CD4-positive, alpha-beta T cell treated with Interleukin-17A for 4 hours (primary cell): ENCODE data around the gene MACROD2.

Experiments used
- DNase-seq: peaks from one replicate; pipeline ENCODE4 v3.0.0-alpha.2; 2020; ENCODE audit warnings: mixed read lengths

Gene MACROD2

GRCh38 chr20:15814360-15814759, 1819.0 kb downstream of the MACROD2 start:
- no peak for DNase-seq

GRCh38 chr20:15814911-15815310, 1819.6 kb downstream of the MACROD2 start:
- DNase-seq = no peak

GRCh38 chr20:15817351-15817750, 1822.0 kb downstream of the MACROD2 start:
- DNase-seq = no peak

- DNase-seq = no peak
Observed at GRCh38 chr20:15818651-15819071, 1823.3 kb downstream of the MACROD2 start.

DNA sequence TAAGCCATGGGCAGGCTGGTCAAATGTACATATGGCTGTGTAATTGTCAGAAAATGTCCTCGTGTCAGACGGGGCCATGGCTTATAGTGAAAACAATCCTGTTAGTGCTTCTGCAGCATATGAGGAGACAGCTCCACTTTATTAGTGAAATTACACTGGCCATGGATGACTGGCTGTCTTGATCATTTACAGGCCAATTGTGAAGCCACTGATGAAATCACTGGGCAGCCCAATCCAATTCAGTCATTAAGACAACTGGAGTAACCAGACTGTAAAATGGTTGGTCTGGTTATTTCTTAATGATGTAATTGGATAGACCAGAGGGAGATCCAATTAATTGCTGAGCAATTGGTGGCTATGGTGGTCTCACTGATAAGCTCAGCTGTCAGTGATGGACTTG, 1828.4 kb downstream of the MACROD2 start:
- DNase-seq = no peak

- DNase-seq = no peak
Observed at GRCh38 chr20:15827628-15828027, 1832.3 kb downstream of the MACROD2 start.

DNA sequence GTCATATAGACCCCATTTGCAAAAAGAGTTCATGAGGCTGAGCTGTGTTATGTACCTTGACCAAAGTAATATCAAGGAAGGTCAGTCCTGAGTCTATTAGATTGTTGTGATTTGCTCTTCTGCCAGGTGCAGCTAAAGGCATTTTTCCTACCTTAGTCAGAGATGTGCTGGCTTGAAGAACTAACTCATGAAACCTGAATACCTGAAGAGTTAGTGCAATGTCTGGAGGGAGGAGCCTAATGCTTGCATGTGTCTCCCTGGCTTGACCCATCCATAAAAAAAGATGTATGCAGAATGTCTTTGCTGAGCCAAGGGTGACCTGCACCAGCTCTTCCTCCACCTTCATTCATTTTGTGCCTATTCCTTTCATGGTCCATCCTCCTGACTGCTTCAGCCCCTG, 1835.9 kb downstream of the MACROD2 start:
- no peak for DNase-seq

DNA sequence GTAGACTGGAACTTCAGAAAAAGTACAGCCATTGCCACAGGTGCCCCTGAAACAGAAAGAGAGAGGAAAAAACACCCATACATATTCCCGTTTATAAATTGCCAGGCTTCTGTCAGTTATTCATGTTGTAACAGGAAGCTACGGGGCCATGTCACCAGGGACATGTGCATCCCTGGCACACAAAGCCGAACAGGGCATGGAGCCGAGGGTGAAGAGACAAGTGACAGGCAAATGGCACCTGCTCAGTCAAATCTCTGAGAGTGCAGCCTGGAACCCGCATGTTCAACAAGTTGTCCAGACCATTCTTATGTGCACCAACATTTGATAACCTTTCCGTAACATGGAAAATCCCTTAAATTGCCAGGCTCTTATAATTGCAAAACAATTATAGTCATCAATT, 1837.2 kb downstream of the MACROD2 start:
- no peak for DNase-seq

GRCh38 chr20:15834857-15835256, 1839.5 kb downstream of the MACROD2 start:
- DNase-seq = no peak

DNA sequence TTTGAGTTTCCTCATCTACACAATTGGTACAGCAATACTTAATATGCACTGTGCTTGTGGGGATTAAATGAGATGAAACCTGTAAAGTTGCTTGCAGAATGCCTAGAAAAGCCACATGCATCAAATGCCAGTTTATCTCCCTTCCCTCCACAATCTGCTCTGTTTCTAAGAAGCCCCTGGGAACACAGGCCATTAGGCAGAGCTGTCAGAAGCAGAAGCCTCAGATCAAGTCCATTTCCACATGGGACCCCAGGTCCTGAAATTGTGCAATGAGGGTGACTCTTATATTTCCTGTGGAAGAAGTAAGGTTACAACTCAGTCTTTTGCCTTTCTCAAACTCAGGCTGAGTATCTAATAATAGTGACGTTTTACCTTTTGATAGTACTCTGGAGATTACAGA, 1840.5 kb downstream of the MACROD2 start:
- no peak for DNase-seq

DNA sequence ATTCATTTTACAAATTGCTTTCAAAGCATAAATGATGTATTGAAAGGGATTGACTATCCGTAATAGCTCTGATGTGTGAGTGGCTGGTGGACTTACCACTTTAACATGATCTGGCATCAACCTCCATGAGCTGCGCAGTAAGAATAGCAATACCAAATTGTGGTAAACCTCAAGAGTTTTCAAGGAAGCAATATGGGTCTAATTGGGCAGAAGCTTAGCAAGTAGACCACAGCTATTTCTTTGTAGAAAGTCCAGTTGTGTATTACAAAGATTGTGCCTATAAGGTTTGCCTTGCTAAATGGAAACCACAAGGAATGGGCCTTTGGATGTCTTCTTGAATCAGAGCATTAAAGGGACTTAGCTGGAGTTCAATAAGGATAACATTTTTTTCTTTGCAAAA, 1841.3 kb downstream of the MACROD2 start:
- DNase-seq = no peak

DNA sequence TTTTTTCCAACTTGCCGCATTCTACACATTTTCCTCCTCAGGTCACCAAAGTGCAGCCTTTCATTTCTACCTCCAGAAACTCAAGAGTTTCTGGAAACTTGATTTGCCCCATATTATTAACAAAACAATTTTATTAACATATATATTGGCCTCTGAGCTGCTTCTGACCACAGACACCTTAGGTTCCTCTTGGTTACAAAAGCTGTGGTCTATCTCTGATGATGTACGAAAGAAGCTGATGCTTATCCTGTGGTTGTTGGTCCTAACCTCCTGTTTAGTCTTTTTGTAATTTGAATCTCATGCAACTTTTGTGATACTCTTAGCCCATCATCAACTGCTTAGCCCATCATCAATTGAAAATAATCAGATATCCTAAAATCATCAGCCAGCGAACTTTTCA, 1842.2 kb downstream of the MACROD2 start:
- DNase-seq = no peak

- no peak for DNase-seq
Observed at GRCh38 chr20:15838466-15838865, 1843.2 kb downstream of the MACROD2 start.

DNA sequence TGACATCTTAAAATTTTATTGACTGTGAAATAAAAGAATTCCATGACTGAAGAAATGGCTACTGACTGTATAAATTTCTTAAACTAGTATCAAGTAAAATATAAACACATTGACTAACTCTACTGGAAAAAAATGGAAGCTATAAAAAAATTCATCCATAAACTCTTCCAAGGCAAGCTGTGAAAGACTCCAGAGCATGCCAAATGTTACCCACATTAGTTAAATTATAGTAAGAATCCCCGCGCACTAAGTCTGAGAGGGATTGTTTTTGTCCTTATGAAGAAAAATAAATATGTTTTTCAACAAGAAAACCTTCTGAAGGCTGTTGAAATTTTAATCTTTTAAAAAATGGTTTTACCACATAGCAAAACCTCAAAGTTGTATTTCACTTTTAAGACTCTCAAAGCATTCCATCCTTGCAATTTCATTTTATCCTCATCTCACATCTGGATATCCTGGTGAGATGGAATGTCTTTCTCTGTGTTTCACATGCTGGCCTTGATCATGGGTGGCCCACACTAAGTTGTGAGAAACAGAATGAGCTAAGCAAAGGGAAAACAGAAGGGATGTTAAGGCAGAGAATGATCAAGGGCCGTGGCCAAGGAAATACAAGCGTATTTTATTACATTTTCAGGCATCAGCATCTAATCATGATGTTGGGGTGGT, 1845.5 kb downstream of the MACROD2 start:
- no peak for DNase-seq

DNA sequence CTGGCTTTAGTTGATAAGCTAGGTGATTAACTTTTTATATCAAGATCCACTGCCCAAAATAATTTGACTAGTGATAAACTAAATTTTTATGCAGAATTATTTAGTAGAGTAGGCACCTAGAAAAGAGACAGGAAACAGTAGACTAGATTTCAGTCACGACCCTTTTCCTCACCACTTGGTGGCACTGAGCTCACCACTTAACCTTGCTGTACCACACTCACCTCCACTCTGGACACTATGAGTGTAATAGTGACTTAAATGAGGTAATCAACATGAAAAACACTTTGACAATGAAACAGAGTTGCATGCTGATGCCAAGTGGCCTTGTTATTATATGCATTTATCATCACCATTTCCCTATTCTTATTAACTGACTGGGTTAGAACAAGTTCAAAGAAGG, 1847.6 kb downstream of the MACROD2 start:
- DNase-seq = no peak

DNA sequence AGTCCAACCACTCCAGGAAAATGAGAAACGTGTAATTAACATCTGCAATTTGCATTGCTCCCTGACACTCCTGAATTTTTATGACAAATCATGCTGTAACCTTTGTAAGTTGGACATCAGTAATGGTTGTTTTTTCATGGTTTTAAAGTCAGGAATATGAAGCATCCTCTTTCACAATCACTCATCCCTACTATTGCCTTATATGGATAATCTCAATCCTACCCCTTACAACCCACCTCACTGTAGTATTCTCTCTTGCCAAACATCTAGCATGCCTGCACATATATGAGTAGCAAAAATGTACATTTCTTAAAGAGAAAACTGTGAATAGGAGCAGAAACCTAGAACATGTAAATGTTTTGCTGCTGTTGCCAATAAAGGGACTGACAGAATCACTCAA, 1848.5 kb downstream of the MACROD2 start:
- DNase-seq = no peak

GRCh38 chr20:15847196-15847784, 1852.0 kb downstream of the MACROD2 start:
- DNase-seq = no peak

DNA sequence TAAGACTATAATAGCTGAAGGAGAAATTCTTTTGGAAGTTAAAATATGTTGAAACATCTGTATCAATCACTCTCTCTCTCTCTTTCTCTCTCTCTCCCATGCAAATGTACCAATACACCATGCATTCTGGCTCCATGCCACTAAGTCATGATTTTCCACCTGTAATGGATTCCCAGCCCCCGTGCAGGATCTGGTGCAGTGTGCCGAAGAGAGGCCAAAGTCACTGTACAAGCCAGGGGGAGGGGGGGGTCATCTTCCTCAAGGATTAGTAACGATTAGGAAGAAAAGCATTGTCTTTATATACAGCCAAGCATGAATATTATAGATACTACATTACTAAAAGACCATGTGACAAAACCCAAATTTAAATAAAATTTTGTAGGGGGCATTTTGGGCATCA, 1852.8 kb downstream of the MACROD2 start:
- no peak for DNase-seq

DNA sequence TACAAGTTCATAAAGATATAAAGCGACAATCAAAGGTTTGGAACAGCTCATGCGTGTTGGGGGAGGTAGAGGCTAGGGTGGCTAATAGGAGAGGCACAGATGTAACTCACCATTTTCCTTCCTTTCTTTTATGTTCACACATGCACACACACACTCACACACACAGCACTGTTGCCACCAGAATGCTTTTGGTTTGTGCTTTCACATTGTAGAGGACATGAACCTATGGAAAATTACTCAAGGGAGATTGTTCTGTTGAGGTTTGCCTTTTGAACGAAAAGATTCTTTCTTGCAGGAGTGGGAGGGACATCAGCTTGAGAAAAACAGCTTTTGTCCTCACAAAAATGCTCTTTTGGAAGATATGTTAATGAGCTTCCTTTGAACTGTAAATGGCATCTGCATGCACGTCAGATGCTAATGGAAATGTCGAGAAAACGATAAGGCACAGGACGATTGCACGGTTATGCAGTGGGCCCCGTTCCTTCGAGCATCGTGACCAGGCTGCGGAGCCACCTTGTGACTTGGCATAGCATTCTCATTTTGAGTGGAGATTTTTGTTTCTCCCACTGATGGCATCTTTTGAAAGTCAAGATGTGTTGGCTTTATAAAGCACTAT, 1853.8 kb downstream of the MACROD2 start:
- DNase-seq = no peak

DNA sequence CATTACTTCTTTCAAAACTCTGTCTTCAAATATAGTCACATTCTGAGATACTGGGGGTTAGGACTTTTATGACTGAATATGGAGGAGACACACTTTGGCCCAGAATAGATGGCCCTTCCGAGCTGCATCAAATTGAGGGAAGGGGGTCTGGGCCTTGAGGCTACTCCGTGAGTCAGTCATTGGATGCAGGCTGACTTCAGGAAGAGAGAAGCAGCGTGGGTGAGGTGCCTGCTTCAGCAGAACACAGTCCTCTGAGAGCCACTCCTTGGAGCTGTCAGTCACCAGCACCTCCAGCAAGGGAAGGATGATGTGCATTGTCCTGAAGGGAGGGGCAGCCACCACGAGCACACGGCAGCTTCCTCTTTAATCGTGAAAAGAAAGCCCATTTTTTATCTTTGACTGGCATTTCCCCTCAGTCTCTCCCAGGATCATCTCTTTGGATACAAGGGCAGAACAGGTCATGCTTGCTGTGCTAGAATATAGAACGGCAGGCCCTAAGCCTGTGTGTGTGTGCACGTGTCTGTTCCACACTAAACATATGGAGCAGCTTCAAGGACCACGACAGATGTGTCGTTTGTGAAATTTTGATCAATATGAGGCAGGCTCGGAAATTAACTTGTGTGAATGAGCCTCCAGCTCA, 1856.4 kb downstream of the MACROD2 start:
- no peak for DNase-seq

DNA sequence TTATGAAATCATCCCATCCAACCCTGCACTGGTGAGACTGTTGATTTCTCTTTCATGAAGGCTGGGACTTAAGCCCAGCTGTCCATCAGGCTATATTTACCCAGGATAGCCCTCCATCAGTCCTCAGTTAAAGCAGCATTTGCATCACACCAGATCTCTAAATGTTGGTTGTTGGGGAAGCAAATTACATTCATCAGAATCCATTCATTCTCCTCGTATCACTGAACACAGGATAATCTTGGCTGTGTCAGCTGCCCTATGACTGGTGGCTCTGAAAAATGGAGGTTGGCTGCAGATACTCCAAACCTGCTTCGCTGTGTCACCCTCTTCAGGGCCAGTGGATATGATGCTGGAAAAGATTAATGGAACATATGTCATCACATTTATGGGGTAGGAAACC, 1859.6 kb downstream of the MACROD2 start:
- DNase-seq = no peak

GRCh38 chr20:15857173-15857784, 1862.0 kb downstream of the MACROD2 start:
- DNase-seq = no peak

DNA sequence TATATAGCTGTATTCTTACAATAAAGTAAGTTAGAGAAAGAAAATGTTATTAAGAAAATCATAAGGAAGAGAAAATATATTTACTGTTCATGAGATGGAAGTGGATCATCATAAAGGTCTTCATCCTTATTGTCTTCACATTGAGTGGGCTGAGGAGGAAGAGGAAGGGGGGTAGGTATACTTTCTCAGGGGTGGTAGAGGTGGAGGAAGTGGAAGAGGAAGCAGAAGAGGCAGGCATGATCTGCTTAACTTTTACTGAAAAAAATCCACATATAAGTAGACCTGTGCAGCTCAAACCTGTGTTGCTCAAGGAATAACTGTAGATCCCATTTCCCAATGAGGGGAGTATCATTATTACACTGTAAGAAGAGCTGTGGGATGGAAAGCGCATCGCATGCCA, 1863.7 kb downstream of the MACROD2 start:
- no peak for DNase-seq

- no peak for DNase-seq
Observed at GRCh38 chr20:15860850-15861249, 1865.5 kb downstream of the MACROD2 start.
